ENCODE data around the gene CD70.

DNA sequence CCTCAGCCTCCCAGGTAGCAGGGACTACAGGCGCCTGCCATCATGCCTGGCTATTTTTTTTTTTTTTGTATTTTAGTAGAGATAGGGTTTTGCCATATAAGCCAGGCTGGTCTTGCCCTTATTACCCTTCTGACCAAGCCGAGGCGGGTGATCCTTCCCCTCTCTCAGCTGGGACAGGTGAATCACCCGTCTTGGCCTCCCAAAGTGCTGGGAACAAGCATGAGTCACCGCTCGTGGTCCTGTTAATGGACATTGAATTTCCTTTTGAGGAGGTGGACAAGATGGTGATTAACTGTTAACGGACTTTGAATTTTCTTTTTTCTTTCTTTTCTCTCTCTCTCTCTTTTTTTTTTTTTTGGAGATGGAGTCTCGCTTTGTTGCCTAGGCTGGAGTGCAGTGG, 10.6 kb downstream of the CD70 start:
- no peak for TF ChIP-seq CTCF (IDR thresholded peaks at IDR 0.05; ENCODE audit: low read depth, low read length, missing input control)
- TF ChIP-seq RAD21 (IDR thresholded peaks at IDR 0.05), result no peak
- TF ChIP-seq ZBTB33 (IDR thresholded peaks at IDR 0.05), result no peak
- TF ChIP-seq SP1 (IDR thresholded peaks at IDR 0.05), result no peak
- no peak for TF ChIP-seq RXRA (IDR thresholded peaks at IDR 0.05)

Measured in liver (tissue), 3 donors.